ENCODE measurements around the gene SSBP3.

GRCh38 chr1:54342288-54342687 is 63.9 kb downstream of the SSBP3 start:
- TF ChIP-seq CTCF (IDR thresholded peaks at IDR 0.05), result no peak
- no peak for TF ChIP-seq POLR2A (IDR thresholded peaks at IDR 0.05)
